Measurements from ENCODE around the gene SFXN5.

SFXN5 gene

DNA sequence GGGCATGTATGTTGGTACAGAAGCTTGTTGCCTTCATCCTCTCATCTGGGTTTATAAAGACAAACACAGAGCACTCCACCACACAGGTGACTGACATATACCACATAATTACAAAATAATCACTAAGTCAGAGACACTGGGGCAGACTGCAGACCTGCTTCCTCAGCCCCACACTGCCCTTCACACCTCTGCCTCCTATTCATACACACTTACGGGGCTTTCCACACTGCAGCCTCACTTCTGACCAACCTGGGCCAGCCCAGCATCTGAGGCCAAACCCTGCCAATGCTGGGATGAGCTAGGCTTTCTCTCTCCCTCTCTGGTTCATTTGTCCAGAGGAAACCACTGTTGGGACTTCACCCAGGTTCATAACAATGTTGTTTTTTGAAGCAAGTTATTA is 149.7 kb downstream of the SFXN5 start:
- Histone ChIP-seq H3F3A (ENCODE audit: insufficient read depth) (no peaks in the 10 kb centered on the region), H4K20me1 (ENCODE audit: low read depth, low read length) (no peaks in the 10 kb centered on the region), H3K4me2 (ENCODE audit: low read depth, low read length, poor library complexity, severe bottlenecking) (no peak overlapping the region), H2AFZ (ENCODE audit: low read depth, low read length, severe bottlenecking) (no peak overlapping the region), H3K79me2 (ENCODE audit: insufficient read depth, low read length) (no peaks in the 10 kb centered on the region), H3K27ac (ENCODE audit: low read depth, low read length) (no peak overlapping the region), H3K36me3 (ENCODE audit: low read length) (no peaks in the 10 kb centered on the region), H3K27me3 (ENCODE audit: low read length) (no peaks in the 10 kb centered on the region), H3K9ac (ENCODE audit: low read length) (no peak overlapping the region), H3K9me3 (ENCODE audit: insufficient read depth, low read length) (no peaks in the 10 kb centered on the region), H3K9me2 (replicated peaks; ENCODE audit: insufficient read depth, low read length) (no peaks in the 10 kb centered on the region), H3K4me3 (ENCODE audit: insufficient read depth, low read length, poor library complexity, severe bottlenecking) (no peak overlapping the region)
- TF ChIP-seq EZH2phosphoT487 (conservative IDR thresholded peaks at IDR 0.05; ENCODE audit: low read length): no peak
- TF ChIP-seq, protein P1, sequence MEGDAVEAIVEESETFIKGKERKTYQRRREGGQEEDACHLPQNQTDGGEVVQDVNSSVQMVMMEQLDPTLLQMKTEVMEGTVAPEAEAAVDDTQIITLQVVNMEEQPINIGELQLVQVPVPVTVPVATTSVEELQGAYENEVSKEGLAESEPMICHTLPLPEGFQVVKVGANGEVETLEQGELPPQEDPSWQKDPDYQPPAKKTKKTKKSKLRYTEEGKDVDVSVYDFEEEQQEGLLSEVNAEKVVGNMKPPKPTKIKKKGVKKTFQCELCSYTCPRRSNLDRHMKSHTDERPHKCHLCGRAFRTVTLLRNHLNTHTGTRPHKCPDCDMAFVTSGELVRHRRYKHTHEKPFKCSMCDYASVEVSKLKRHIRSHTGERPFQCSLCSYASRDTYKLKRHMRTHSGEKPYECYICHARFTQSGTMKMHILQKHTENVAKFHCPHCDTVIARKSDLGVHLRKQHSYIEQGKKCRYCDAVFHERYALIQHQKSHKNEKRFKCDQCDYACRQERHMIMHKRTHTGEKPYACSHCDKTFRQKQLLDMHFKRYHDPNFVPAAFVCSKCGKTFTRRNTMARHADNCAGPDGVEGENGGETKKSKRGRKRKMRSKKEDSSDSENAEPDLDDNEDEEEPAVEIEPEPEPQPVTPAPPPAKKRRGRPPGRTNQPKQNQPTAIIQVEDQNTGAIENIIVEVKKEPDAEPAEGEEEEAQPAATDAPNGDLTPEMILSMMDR (IDR thresholded peaks at IDR 0.05; ENCODE audit: insufficient read depth, low read length, poor library complexity, severe bottlenecking): no peak

DNA sequence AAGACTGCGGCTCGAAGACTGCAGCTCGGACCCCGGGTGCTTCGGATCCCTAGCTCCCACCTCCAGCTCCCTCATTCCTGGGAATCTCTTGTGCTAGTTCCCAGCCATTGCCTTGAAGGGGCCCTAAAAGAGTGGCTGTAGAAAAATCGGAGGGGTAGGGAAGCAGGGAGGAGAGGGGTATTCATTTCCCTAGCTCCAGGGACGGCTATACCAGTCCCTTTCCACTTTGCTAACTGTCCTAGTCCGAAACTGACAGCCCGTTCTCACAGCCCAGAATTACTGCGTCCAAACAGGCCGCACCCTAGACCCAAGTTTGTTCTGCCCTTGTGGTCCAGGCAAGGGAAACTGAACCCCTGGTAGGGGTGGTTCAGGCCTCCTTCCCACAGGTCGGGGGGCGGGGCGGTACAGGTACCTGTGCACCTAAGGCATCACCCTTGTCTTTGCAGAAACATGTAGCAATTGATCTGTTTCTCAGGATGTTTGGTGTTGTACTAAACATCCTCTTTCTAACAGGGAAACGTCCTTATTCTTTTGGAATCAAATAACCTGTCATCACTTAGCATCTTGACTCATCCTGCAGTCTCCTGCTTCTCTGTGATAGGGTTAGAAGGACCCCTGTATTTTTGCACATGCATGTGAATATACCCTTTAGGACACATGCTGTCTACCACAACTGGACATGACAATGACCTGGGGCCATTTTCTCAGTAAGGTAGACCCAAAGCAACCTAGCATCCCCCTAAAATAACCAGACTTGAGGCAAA is 150.2 kb downstream of the SFXN5 start:
- no peak for TF ChIP-seq EZH2phosphoT487 (conservative IDR thresholded peaks at IDR 0.05; ENCODE audit: low read length)
- TF ChIP-seq, protein P1 (IDR thresholded peaks at IDR 0.05; ENCODE audit: insufficient read depth, low read length, poor library complexity, severe bottlenecking): no peak
- H4K20me1 ChIP-seq (ENCODE audit: low read depth, low read length): no peaks in the 10 kb centered on the region
- no peaks in the 10 kb centered on the region for H3F3A ChIP-seq (ENCODE audit: insufficient read depth)
- no peaks in the 10 kb centered on the region for H3K27me3 ChIP-seq (ENCODE audit: low read length)
- no peak overlapping the region for H3K9ac ChIP-seq (ENCODE audit: low read length)
- no peak overlapping the region for H3K27ac ChIP-seq (ENCODE audit: low read depth, low read length)
- no peak overlapping the region for H2AFZ ChIP-seq (ENCODE audit: low read depth, low read length, severe bottlenecking)
- no peaks in the 10 kb centered on the region for H3K36me3 ChIP-seq (ENCODE audit: low read length)
- H3K9me2 ChIP-seq (replicated peaks; ENCODE audit: insufficient read depth, low read length): no peaks in the 10 kb centered on the region
- no peak overlapping the region for H3K4me3 ChIP-seq (ENCODE audit: insufficient read depth, low read length, poor library complexity, severe bottlenecking)
- no peaks in the 10 kb centered on the region for H3K9me3 ChIP-seq (ENCODE audit: insufficient read depth, low read length)
- H3K79me2 ChIP-seq (ENCODE audit: insufficient read depth, low read length): no peaks in the 10 kb centered on the region
- no peak overlapping the region for H3K4me2 ChIP-seq (ENCODE audit: low read depth, low read length, poor library complexity, severe bottlenecking)

DNA sequence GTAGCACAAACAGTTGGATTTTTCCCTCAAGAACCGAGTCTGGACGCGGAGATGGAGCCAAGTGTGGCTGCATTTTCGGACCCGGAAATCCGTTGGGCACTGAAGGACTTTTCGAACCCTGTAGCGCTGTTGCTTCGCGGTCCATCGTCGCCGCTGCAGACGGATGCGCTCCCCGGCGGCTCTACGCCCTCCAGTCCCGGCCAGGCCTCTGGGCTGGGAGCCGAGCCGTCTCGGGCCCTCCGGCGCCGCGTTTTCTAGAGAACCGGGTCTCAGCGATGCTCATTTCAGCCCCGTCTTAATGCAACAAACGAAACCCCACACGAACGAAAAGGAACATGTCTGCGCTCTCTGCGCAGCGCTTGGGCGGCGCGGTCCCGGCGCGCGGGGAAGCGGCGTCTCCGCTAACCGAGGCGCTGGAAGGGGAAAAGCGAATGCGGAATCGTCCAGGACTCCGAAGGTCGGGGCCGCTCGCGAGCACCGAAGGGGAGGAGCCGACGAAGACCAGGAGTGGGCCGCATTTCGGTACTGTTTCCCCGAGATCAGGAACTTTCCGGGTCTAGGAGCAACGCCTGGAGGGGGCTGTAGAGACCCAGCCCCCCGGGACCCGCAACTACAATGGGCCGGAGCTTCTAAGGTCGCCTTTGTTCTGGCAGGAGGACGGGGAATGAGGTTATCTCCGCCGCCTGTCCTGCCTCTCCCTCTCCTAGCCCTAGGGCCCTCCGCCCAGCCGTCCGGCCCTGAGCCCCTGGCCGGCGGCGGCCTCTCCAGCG is 151.0 kb downstream of the SFXN5 start:
- Histone ChIP-seq H3K36me3 (ENCODE audit: low read length) (no peaks in the 10 kb centered on the region), H4K20me1 (ENCODE audit: low read depth, low read length) (no peaks in the 10 kb centered on the region), H3K79me2 (ENCODE audit: insufficient read depth, low read length) (no peaks in the 10 kb centered on the region), H3K4me3 (ENCODE audit: insufficient read depth, low read length, poor library complexity, severe bottlenecking) (no peak overlapping the region), H3K9me2 (replicated peaks; ENCODE audit: insufficient read depth, low read length) (no peaks in the 10 kb centered on the region), H3K27me3 (ENCODE audit: low read length) (no peaks in the 10 kb centered on the region), H3K27ac (ENCODE audit: low read depth, low read length) (no peak overlapping the region), H3K9ac (ENCODE audit: low read length) (no peak overlapping the region), H2AFZ (ENCODE audit: low read depth, low read length, severe bottlenecking) (no peak overlapping the region), H3F3A (ENCODE audit: insufficient read depth) (no peaks in the 10 kb centered on the region), H3K4me2 (ENCODE audit: low read depth, low read length, poor library complexity, severe bottlenecking) (no peak overlapping the region), H3K9me3 (ENCODE audit: insufficient read depth, low read length) (no peaks in the 10 kb centered on the region)
- TF ChIP-seq, protein P1 (IDR thresholded peaks at IDR 0.05; ENCODE audit: insufficient read depth, low read length, poor library complexity, severe bottlenecking): no peak
- TF ChIP-seq EZH2phosphoT487 (conservative IDR thresholded peaks at IDR 0.05; ENCODE audit: low read length): no peak
